H1 (cell line): ENCODE data around the gene PCDHA1. TPM values are rescaled to one million over a fixed set of nuclear protein-coding genes. Genes with fewer than 3 reads are reported as not detected.

ENCODE experiments used
- RNF2 ChIP-seq: fragments of 200-900, 300-1000 bp; sonication (generic); IDR thresholded peaks from 2 replicates; pipeline ENCODE4 v1.7.1; 2016; ENCODE audit warnings: borderline replicate concordance, low read depth, mild to moderate bottlenecking, antibody characterized with exemption, low read length; ENCODE audit not compliant: poor library complexity, severe bottlenecking; ENCODE audit errors: missing control alignments
- polyA plus RNA-seq, 7 experiments: library from polyadenylated mRNA; depleted of rRNA in 3 of 7; stranded (reverse) in 5 of 7; unstranded in 2 of 7; fragments of >200 nt in 5 of 7; fragments of 200-250 nt in 2 of 7; gene quantifications; 1 replicate in 5 of 7; 2 replicates in 1 of 7; 4 replicates in 1 of 7; pipeline versions ENCODE4 v1.2.1 to v1.2.3, GENCODE V29; 2011 to 2013; ENCODE audit warnings: missing spikeins in 2 of 7, mixed read lengths in 2 of 7
- total RNA-seq: library from RNA; stranded (reverse); fragmentation: NEBNext Ultra II Directional; extraction: Animal tissue kit (Norgen Biotek cat#: 25700); gene quantifications from 2 replicates; pipeline ENCODE4 v1.2.1, GENCODE V29; 2021

Gene PCDHA1
- total and polyA plus RNA-seq, 2 of the 8 experiments (the other 6 are each of a cell fraction or from before 2014, with no cell fraction given), result 0.23 to 0.50 TPM

DNA sequence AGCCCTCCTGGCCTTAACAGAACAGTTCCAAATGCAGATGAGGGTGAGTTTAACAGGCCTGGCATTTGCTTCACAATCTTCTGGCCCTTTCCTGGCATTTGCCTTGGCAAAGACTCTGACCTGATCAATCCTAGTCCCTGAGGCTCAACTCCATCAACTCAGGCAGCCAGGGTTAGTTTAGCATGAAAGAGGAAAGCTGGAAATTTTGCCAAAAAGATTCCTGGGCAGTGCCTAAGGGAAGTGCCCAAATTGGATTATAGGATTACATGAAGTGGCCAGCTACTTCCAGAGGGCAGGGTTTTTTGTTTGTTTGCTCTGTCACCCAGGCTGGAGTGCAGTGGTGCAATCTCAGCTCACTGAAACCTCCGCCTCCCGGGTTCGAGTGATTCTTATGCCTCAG lies 217.1 kb downstream of the PCDHA1 start (continued):
- no peak for TF ChIP-seq RNF2
